KOPT-K1 (cell line): ENCODE data around the gene SOX12.

Experiments used
- H3K27ac ChIP-seq: fragments of 200-600 bp; sonication (generic); 2 replicates; pipeline ENCODE4 v1.5.1; 2016; ENCODE audit warnings: antibody characterized with exemption, mild to moderate bottlenecking, low read depth, low read length; ENCODE audit not compliant: poor library complexity, severe bottlenecking
- H3K36me3 ChIP-seq: fragments of 200-600 bp; sonication (generic); 2 replicates; pipeline ENCODE4 v1.5.1; 2017; ENCODE audit warnings: antibody characterized with exemption, mild to moderate bottlenecking, low read length, moderate library complexity; ENCODE audit not compliant: insufficient read depth
- H3K9me3 ChIP-seq: fragments of 200-600 bp; sonication (generic); 2 replicates; pipeline ENCODE4 v1.5.1; 2017; ENCODE audit warnings: antibody characterized with exemption, low read length, mild to moderate bottlenecking; ENCODE audit not compliant: insufficient read depth, poor library complexity, severe bottlenecking

The SOX12 gene

GRCh38 chr20:313402-313801 is 11.9 kb upstream of the SOX12 start:
- Histone ChIP-seq H3K27ac (no peak overlapping the region), H3K9me3 (no peaks in the 10 kb centered on the region), H3K36me3 (no peaks in the 10 kb centered on the region)

DNA sequence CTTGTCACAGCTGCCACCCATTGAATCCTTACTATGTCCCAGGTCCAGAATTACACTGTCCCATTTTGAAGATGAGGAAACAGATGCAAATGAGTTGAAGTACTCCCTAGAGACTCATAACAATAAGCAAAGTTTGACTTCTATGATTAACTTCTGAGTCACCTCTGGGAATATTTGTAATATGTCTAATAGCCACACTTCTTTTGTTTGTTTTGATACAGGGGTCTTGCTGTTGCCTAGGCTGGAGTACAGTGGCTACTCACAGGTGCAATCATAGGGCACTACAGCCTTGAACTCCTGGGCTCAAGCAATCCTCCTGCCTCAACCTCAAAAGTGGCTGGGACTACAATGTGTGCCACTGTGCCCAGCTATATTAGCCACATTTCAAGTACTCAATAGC is 11.4 kb upstream of the SOX12 start:
- H3K36me3 ChIP-seq, result no peaks in the 10 kb centered on the region
- no peaks in the 10 kb centered on the region for H3K9me3 ChIP-seq
- H3K27ac ChIP-seq, result no peak overlapping the region

- Histone ChIP-seq H3K36me3 (no peaks in the 10 kb centered on the region), H3K27ac (no peak overlapping the region), H3K9me3 (no peaks in the 10 kb centered on the region)
These were observed 8.9 kb upstream of the SOX12 start for GRCh38 chr20:316316-317068.

GRCh38 chr20:324177-325044 is 941 bp upstream of the SOX12 start:
- no peaks in the 10 kb centered on the region for H3K36me3 ChIP-seq
- peak overlapping the region; percentile 66 for H3K27ac ChIP-seq
- no peaks in the 10 kb centered on the region for H3K9me3 ChIP-seq

DNA sequence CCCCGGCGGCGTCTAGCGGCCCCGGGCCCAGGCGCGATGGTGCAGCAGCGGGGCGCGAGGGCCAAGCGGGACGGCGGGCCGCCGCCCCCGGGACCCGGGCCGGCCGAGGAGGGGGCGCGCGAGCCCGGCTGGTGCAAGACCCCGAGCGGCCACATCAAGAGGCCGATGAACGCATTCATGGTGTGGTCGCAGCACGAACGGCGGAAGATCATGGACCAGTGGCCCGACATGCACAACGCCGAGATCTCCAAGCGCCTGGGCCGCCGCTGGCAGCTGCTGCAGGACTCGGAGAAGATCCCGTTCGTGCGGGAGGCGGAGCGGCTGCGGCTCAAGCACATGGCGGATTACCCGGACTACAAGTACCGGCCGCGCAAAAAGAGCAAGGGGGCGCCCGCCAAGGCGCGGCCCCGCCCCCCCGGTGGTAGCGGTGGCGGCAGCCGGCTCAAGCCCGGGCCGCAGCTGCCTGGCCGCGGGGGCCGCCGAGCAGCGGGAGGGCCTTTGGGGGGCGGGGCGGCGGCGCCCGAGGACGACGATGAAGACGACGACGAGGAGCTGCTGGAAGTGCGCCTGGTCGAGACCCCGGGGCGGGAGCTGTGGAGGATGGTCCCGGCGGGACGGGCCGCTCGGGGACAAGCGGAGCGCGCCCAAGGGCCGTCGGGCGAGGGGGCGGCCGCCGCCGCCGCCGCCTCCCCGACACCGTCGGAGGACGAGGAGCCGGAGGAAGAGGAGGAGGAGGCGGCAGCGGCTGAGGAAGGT is 715 bp downstream of the SOX12 start:
- Histone ChIP-seq H3K9me3 (no peaks in the 10 kb centered on the region), H3K27ac (peak overlapping the region; percentile 66), H3K36me3 (no peaks in the 10 kb centered on the region)

GRCh38 chr20:326645-327185 is 1.4 kb downstream of the SOX12 start:
- H3K36me3 ChIP-seq, result no peaks in the 10 kb centered on the region
- H3K9me3 ChIP-seq, result no peaks in the 10 kb centered on the region
- H3K27ac ChIP-seq, result peak overlapping the region; percentile 66

DNA sequence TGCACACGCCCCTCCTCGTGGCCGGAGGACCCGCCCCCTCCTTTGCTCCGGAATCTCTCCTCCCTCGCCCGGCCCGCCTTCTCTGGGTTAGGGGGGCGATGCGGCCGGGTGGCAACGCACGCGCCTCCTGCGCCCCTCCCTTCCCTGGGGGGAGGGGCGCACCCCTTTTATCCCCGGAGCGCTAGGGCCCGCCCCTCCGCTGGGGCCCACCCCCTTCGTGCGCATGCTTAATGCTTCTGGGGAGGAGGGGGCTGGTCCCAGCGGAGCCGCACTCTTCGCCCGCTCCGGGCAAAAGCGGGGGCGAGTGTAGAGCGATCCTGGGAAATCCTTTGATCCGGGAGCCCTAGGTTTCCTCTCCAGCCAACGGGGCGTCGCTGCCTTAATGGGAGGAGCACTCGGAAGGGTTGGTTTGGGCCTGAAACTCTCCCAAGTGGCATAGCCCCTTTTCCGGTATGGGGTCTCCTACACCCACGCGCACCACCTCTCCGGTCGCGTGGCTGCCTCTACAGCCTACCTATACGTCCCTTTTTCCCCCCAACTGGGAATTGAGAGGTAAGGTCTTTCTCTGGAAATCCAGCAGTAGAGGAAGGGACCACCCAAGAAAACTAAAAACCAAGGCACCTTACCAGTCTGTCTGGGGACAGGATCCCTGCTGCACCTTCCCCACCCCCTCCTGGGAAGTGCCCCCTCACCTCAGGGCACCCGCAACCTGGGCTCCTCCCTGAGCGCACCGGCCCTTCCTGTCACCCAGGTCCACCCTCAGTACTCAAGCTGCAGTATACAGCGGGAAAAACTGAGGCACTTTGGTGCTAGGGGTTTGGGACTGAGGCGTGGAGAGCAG is 2.1 kb downstream of the SOX12 start:
- Histone ChIP-seq H3K27ac (peak overlapping the region; percentile 49), H3K36me3 (no peaks in the 10 kb centered on the region), H3K9me3 (no peaks in the 10 kb centered on the region)

- no peaks in the 10 kb centered on the region for H3K9me3 ChIP-seq
- H3K27ac ChIP-seq, result no peak overlapping the region
- no peaks in the 10 kb centered on the region for H3K36me3 ChIP-seq
These were observed 2.9 kb downstream of the SOX12 start for GRCh38 chr20:328027-328974.

GRCh38 chr20:328975-329695 is 3.8 kb downstream of the SOX12 start:
- Histone ChIP-seq H3K27ac (no peak overlapping the region), H3K36me3 (no peaks in the 10 kb centered on the region), H3K9me3 (no peaks in the 10 kb centered on the region)

- Histone ChIP-seq H3K27ac (no peak overlapping the region), H3K36me3 (no peaks in the 10 kb centered on the region), H3K9me3 (no peaks in the 10 kb centered on the region)
These were observed 4.5 kb downstream of the SOX12 start for GRCh38 chr20:329851-330232.

DNA sequence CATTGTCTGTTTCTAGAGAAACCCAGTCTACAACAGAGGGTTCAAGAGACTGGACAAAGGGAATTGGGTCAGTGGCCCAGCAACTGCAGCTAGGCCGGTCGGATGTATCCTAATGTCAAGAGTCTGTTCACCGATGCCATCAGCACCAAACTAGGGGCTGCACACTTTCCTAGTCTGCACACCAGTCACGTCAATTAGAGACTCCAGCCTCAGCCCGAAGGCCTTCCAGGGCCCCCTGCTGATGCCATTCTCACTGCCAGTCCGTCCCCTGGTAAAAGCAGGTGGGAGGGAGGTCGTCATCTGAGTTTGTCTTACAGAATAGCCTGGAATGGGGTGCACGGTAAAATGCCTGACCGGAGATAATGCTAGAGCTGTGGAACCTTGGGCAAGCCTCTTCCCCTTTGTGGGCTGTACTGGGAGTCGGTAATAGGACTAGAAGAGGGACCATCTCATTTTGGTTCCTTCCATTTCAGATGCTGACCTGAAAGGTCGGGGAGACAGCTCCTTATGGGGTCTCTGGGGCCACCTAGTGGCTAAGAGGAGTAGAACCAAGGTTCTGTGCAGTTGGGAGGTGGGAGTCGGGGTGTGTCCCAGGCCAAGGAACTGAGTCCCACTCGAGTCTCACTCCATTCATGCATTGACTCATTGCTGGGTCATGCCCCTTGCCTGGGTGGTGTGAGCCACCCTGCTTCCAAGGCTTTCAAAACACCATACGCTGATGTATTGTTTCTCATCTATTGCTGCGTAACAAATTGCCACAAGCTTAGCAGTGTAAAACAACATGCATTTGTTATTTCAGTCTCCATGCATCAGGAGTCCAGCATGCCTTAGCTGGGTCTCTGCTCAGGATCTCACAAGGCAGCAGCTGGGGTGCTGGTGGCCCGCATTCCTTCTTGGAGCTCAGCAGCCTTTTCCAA is 5.1 kb downstream of the SOX12 start:
- no peaks in the 10 kb centered on the region for H3K9me3 ChIP-seq
- no peak overlapping the region for H3K27ac ChIP-seq
- H3K36me3 ChIP-seq, result no peaks in the 10 kb centered on the region

DNA sequence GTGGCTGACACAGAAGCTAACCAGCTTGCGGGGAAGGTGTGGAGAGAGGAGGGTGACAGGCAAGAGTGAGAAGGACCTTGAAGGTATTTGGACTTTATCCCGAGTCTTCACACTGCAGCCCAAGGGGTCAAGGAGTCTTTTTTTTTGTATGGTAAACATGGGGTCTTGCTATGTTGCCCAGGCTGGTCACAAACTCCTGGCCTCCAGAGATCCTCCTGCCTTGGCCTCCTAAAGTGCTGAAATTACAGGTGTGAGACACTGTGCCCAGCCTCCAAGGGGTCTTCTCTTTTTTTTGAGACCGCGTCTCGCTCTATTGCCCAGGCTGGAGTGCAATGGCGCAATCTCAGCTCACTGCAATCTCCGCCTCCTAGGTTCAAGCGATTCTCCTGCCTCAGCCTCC is 9.2 kb downstream of the SOX12 start:
- no peaks in the 10 kb centered on the region for H3K36me3 ChIP-seq
- H3K9me3 ChIP-seq, result no peaks in the 10 kb centered on the region
- H3K27ac ChIP-seq, result no peak overlapping the region
